ENCODE measurements around the gene KCNK15.

DNA sequence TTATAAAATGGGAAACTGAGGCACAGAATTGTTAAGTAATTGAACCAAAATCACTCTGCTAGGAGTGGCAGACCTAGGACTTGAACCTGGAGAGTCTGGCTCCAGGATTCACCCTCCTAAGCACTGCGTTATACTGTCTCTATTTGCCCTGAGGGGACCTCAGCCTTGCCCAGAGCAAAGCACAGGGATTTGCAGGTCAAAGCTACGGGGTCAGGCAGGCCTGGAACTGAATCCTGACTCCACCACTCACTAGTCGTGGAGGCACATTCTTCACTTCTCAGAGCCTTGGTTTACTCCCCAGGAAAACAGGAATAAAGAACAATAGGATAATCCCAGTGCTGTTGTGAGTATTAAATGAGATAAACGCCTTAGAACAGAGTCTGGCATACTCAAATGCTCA is 19.4 kb downstream of the KCNK15 start:
- TF ChIP-seq POLR2A (IDR thresholded peaks at IDR 0.05), result no peak
- TF ChIP-seq, protein P1, sequence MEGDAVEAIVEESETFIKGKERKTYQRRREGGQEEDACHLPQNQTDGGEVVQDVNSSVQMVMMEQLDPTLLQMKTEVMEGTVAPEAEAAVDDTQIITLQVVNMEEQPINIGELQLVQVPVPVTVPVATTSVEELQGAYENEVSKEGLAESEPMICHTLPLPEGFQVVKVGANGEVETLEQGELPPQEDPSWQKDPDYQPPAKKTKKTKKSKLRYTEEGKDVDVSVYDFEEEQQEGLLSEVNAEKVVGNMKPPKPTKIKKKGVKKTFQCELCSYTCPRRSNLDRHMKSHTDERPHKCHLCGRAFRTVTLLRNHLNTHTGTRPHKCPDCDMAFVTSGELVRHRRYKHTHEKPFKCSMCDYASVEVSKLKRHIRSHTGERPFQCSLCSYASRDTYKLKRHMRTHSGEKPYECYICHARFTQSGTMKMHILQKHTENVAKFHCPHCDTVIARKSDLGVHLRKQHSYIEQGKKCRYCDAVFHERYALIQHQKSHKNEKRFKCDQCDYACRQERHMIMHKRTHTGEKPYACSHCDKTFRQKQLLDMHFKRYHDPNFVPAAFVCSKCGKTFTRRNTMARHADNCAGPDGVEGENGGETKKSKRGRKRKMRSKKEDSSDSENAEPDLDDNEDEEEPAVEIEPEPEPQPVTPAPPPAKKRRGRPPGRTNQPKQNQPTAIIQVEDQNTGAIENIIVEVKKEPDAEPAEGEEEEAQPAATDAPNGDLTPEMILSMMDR (IDR thresholded peaks at IDR 0.05), result no peak
